ENCODE measurements around the gene UNC5B.

Gene UNC5B

DNA sequence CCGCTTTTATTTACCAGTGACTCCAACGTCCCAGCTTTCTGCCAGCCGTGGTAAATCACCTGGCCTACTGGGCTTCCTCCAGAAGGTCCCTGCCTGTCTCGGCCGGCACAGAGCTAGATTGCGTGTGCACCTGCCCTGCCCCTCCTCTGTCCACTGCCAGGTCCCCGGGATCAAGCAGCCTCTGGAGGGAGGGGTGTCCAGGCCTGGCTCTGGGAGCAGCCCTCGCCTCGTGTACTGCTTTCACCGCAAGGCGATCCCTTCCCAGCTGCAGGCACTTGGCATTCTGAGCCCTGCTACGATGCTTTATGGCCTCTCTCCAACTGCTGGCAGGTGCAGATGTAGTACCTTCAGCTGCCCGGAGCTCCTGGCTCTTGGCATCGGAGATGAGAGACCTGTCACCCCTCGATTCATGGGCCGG, 114.1 kb downstream of the UNC5B start:
- peak; percentile 87 for DNase-seq

DNA sequence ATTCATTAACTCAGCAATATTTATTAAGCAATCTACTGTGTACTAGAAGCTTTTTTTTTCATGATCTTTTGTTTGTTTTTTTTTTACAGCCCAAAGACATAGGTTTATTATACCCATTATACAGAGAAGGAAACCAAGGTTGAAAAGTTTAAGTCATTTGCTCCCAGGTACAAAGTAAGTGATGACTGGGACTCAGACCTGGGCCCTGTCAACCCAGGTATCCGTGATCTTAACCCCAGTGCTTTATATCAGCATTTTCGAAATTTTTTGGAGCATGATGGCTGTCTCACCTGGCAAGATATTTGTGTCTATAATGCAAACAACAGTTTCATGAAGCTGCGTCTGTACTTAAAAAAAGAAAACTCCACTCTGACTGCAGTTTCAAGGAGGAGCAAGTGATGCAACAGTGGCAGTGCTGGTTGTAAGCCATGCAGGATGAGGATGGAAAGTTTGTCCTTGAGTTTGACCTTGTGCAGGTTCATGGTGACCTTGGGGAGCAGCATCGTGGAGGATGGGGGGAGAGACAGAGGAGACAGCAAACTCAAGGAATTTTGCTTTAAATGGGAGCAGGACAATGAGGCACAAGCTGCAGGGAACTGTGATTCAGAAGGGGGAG, 118.5 kb downstream of the UNC5B start:
- no peak for DNase-seq

DNA sequence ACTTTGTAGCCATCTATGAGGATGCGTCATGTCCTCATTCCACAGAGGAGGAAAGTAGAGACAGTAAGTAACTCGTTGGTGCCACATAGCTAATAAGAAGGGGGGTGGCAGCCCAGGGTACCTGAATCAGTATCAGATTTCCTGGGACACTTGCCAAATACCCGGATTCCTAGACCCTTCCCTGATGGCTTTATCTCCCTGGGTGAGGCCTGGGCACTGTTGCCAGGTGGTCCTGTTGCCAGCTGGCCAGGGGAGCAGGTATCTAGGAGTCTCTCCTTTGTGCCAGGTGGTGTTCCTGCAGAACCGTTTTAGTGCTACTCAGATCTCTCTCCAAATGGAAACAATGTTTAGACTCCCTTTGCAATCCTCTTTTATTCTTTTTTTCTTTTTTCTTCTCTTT, 119.4 kb downstream of the UNC5B start:
- no peak for DNase-seq

DNA sequence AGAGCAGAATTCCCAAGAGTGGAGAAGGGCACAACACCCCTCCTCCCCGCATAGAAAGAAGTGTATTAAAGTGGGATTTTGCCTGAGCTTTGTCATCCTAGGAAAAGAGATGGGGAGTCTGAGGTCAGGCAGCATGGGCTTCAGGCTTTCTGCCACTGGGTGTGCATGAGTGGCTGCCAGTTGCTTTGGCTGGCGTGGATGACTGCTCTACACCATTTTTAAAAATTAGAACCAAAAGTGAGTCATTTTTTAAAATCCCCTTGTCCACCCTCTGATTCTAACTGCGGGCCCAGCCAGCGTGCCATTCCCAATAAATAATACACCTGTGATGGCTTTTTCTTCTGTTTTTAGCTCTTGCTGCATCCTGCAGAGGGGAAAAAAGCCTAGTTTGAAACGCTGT, 120.1 kb downstream of the UNC5B start:
- DNase-seq, result no peak

DNA sequence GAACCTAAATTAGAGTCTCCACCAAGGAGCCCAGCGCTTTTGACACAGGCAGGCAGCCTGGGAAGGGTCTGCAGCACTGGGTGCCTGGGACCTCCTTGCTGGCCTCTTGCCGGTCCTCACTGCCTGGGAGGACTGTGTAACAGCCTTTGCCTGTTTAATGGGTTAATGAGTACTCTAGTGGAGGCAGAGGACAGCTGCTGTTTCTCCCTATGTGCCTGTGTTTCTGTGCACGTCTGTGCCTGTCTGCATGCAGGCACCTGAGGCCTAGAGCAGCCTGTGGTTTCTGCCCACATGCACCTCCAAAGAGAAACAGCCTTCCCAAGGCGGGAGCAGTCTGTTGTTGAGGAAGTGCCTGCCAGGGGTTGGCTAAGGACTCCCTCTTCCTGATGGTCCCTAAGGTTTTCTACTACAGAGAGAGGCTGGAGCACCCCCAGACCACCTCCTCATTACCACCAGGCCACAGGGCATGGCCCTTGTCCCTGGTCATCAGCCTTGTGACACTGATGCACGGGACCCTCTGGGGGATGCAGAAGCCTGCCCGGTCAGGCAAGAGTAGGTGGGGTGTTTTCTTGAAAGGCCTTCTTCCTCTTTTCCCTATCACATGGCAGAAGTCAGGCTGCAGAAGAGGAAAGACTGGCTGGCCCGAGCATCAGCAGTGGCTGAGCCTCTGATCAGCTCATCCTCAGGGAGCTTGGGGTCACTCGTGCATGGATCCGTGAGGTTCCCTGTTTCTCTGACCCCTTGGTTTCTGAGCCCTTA, 120.9 kb downstream of the UNC5B start:
- no peak for DNase-seq

DNA sequence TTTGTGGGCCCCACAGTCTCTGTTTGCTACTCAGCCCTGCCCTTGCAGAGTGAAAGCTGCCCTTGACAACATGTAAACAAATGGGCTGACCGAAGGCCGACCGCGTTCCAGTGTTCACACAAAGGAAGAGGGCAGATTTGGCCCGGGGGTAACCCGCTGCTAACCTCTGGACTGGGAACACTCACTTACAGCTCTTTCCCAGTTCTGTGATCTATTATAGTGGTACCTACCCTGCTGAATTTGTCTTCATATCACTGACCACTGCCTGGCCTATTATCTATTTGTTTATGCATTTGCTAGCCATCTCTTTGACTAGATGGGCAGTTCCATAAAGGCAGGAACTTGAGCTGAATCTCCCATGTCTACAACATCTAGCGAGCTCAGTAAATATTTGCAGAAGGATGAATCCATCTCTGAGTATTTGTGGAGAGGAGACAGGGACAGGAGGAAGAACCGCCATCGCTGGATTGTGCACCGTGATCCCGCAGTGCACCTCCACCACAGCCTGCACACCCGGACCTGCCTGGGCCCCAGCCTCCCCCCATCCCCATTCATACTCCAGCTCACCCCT, 121.9 kb downstream of the UNC5B start:
- DNase-seq, result no peak

DNA sequence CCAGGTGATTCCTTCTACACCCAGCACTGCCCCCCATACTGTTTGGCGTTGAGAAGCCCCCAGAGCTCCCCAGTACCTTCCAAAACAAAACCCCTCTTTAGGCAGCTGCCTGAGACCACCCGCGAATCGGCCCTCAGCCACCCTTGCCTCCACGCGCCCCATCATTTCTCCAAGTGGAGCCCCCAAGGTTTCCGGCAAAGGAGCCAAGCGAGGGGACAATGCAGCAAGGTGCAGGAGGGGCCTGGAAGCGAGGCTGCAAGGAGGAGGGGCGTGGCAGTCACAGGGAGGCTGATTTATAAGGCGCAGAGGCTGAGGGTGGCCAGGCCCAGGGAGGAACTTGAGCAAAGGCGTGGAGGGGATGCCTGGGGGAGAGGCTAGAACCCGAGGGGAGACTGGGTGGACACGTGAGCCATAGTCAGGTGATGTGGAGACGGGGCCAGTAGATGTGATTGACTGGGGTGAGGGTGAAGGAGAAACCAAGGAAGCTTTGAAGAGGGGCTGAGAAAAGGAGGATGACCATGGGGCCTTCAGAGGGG, 122.9 kb downstream of the UNC5B start:
- no peak for DNase-seq

DNA sequence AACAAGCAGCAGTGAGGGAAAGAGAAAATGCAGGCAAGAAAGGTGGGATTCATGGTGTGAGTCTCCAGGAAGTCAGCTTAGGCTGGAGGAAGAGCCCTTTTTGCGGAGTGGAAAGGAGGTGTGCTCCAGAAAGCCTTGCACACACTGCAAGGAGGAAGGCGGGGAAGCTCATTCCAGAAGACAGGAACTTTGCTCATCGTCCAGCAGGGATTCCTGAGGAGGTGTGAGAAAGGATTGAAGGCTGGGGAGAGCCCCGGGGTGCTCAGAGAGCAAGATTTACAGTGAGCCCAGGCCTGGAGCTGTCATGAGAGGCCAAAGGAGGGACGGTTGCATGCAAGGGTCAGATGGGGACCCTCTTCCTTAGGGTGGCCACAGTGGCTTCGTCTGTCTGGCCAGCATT, 124.3 kb downstream of the UNC5B start:
- DNase-seq, result no peak

DNA sequence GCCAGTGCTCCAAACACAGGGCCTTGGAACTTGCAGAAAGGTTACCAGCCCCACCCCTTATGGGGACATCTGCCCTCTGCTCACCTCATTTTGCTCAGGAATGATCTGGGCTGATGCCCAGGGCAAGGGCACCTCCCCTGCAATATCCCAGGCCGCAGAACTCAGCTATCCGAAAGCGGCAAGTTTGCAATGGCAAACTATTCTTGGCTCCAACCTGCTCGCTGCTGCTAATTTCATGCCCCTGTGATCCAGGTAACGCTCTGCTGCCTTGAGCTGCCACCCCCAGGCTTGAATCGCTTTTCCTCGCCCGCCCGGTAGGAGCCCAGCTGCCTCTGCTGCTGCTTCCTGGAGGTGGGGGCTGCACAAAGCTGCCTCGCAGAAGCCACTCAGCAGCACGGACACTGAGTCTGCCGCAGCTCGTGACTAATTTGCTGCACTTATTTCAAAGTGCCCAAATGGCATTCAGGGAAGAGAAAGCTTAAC, 124.9 kb downstream of the UNC5B start:
- no peak for DNase-seq

DNA sequence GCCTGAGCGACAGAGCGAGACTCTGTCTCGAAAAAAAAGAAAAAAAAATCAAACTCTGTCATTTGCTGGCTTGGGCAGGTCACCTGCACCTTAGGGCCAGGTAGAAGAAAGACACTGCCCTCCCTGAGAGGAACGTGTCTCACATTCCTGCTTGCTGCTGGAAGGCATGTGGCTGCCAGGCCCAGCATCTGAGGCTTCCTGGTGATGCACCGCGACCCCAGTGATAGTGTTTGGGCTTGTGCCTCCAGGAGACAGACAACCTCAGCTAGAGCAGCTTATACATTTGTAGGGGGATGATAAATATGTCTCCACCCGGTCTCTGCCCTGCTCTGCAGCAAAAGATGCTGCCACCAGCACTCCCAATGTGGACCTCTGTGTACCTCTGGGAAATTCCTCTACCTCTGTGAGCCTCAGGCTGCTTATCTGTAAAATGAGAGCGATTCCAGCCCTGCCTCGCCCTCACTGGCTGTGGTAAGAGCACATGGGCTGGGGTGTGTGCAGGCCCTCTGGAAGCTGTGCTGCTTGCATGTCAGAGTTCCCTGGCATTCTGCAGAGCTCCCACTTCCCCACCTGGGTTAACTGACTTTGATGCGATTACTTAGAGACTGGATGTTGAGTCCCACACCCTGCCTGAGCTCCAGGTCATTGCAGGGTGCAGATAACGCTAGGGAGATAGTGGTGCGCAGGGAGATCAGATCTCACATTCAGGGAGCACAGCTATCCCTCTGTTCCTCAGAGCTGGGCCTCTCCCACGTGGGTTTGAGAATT, 126.5 kb downstream of the UNC5B start:
- no peak for DNase-seq

DNA sequence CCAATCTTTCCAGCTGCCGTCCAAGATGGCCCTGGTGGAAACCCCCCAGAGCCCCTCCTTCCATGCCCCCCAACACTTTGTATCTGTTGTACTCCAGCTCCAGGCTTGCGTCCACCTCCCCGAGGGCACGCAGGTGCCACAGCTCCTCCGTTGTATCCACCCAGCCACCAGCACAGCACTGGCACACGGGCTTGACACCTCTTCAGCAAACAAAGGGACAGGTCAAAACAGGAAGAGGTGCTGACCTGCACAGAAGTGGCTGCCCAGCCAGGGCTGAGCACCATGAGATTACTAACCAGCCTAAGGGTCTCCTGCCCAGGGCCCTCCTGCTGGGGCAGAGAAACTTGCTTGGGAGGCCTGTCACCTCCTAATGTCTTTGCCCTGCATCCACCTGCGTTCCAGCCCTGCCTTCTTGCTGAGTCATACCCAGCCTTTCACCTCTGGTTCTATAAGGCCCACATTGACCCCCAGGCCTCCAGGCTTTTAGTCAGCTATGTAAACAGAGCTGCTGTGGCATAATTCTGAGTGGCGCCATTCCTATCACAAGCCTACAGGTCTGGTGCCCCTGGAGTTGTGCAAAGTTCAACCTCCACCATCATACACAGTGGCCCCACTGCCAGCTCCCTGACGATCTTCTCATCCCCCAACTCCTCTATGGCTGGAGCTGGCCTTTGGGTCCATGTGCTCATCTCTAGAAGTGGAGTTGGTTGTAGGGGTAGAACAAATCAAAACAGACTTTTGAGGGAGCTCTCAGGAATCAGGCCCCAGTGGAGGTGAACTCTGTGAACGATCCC, 127.6 kb downstream of the UNC5B start:
- DNase-seq, result no peak

DNA sequence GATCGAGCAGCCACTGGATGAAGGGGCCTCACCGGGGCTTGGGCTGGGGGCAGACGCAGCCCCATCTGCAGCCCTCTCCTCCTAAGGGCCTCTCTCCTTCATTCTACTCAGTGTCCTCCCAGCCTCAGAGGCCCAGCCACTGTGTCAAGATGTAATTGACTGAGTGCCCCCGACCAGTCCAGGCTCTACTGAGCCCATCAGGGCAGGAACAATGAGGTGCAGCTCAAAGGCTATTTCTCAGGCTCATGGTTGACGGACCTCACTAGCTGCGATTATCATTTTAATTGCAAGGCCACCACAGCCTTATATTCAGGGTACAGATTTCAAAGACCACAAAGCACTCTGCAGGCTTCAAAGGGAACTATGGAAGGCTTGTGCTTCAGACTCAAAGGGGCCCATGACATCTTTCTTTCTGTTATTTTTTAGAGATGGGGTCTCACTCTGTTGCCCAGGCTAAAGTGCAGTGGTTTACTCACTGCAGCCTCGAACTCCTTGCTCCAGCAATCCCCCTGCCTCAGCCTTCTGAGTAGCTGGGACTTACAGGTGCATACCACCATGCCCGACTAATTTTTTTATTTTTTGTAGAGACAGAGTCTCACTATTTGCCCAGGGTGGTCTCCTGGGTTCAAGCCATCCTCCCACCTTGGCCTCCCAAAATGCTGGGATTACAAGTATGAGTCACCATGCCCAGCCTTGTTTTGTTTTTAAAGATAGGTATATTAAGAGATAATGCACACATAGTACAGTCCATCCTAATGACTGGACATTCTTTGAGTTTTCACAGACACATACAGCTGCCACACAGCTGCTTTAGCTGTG, 130.4 kb downstream of the UNC5B start:
- DNase-seq, result no peak

DNA sequence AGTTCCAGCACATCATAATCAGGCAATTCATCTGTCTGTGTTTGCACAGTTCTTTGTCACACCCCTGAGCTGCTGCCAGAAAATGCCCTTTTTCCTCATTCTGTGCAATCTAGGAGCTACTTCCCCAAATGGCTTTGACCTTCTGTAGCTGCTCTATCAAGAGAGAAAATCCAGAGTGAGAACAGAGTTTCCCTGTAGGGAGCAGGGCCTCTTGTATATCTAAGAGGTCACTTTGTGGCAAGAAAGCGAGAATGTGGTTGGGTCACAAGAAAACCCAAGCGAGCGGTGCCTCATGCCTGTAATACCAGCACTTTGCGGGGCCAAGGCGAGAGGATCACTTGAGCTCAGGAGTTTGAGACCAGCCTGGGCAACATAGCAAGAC, 131.0 kb downstream of the UNC5B start:
- no peak for DNase-seq

DNA sequence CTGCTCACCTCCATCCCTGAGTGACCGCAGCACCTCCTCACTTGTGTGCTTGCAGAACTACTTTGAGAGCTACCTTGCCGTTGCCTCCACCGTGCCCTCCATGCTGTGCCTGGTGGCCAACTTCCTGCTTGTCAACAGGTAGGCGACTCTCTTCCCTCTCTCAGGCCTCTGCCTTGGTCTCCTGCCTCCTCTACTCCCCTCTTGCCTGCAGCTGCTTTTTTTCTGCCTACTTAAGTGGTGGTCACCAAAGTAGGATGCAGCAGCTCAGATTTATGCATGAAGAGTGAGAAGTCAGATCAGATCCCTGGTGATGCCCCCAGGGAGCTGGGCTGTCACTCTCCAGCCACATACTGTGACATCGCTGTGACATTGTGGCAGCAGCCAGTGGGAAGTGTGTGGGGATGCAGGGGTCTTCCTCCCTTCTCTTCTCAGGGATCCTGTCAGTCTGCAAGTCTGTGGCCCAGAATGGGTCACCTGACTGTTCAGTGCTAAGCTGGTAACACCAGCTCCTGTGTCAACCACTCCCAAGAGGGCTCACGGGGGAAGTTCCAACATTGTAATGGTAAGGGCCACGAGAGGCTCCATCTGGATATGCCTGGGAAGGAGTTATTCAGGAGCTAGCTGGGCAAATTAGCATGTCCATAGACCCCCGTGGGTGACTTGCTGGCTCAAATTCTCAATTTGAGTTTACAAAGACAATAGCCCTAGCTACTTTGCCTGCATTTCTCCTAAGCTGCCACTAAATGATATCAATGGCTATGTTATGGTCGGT, 132.0 kb downstream of the UNC5B start:
- DNase-seq, result no peak

DNA sequence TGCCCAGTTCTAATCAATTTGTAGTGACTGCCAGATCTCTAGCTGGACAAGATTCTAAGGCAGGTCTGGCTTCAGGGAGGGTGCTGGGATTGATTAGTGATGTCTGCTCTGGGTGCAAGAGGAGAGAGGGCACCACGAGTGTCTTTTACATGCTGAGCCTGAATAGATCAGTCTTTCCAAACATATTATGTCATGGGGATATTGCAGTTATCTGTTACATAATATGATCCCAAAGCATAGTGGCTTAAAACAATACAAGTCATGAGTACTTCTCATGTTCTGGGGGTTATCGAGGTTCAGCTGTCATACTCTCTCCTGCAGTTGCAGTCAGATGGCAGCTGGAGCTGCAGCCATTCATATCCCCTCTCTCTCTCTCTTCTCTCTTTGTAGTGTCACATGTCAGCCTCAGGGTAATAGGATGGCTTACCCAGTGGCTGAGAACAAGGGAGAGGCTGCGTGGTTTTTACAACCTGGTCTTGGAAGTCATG, 132.7 kb downstream of the UNC5B start:
- DNase-seq, result no peak

DNA sequence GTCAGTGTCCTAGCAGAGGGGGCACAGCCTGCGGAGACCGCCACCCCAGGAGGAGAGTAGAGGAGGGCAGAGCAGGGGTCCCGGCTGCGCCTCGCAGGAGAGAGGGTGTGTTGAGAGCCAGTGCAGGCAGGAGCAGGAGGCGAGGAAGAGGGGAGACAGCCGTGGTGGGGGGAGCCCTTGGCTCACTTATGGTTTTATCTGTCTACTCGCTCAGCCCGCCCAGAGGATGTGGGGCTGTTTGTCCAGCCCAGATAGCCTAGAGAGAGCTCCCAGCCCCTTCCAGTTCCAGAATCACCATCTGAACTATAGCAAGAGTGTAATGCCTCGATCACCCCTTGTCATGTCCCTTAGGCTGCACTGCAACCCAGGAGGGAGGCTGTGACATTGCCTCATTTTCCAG, 133.3 kb downstream of the UNC5B start:
- no peak for DNase-seq

DNA sequence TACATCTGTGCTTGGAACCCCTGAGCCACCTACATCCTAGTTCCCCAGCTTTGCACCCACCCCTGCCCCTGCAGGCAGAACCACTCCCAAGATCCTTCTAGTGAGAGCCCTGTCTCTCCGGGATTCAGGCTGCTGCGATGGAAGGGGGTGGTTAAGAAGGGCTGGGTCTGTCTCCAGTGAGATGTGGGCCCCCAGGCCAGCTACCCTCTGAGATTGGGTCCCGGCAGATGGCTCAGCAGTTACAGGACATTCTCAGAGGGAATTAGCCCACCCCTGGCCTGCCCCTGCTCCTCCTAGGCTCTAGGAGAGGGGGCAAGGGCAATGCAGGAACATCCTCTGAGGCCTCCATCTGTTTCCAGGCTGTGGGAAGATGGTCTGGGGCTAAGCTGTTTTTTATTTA, 134.4 kb downstream of the UNC5B start:
- no peak for DNase-seq

DNA sequence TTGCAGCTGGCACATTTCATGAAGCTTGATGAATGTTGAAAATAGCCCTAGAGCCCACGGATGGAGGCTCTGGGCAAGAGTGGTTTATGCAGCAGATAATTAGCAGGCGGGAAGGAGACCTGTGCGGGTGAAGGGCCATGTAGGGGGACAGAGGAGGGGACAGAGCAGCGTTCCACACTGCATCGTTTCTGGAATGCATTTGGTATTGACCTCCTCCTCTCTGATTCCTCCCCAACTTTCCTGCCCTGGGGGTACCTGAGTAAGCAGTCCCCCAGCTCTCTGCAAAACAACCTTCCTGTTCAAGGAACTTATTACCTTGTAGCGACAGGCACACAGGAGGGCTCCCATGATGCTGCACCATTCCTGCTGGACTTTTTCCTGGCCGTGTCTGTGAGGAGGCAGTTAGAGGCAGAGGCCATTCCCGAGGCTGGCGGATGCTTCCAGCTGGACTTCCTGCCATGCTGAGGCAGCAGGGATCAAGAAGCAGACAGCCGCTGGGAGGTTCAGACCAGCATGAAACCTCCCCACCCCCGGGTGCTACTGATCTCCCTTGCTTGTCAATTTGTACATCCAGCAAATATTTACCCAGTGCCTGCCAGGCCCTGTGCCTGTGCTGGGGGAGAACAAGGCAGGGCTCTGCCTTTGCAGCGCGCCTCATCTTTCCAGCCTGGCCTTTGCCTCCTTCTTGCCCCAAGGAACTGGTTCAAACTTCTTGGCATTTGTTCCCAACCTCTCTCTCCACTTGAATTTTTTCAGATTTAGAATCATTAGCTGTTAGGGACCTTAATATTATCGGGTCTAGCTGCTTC, 135.4 kb downstream of the UNC5B start:
- no peak for DNase-seq

DNA sequence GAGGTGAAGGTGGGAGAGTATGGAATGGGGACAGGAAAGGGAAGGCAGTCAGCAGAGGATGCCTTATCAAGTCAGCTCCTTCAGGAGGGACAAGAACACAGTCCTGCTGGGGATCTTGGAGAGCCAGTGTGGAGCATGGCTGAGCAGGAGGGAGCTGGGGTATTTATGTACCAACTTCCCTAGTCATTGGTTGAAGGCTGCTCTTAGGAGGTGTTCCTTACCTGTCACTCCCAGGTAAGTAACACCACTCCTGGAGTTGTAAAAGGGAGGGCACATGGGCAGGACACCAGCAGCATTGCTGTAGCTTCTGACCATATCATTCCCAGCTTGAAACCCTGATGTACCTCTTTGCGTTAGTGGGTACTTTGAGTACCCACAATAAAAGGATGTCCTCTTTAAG, 136.5 kb downstream of the UNC5B start:
- DNase-seq, result no peak

DNA sequence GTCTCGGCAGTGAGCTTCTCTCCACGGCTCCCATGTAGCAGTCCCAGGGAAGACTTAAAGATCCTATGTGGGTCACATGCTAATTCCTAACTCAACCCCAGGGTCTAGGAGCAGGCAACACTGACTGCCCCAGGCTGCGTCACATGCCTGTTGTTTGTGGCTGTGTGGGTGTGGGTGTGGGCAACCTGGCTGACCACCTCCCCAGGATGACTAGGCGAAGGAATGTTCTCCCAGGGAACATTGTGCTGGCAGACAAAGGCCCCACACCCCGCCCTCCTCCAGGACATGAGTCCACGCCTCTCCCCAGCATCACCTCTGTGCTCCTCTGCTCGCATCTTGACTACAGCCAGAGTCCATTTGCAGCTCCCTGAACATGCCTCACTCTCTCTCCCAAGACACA, 137.0 kb downstream of the UNC5B start:
- no peak for DNase-seq

Measured in NCI-H1092 (cell line).